Psoas muscle (tissue), 8 donors: Measurements from ENCODE around the gene HOXC13. TPM values are rescaled to one million over a fixed set of nuclear protein-coding genes. Genes with fewer than 3 reads are reported as not detected.
A peak's percentile ranks its signal among the peaks of the same experiment; 100 is the strongest.

Experiments
- ATAC-seq, 4 donors: fragments of 200-7000 bp; cut with Tn5 transposase; one replicate each; pipeline ENCODE4 v1.9.1; 2020; ENCODE audit warnings: moderate library complexity in 3 of 4, mild to moderate bottlenecking in 2 of 4
- DNase-seq, 2 donors: peaks; one replicate each; pipeline ENCODE4 v3.0.0-alpha.2; 2020
- H3K27ac ChIP-seq: fragments of 200-600 bp; one replicate; pipeline ENCODE4 v1.8.0; 2022
- H3K27me3 ChIP-seq, 3 donors: fragments of 200-600 bp in 1 of 3; one replicate each; pipeline versions ENCODE4 v1.6.1 to v1.8.0; 2013 to 2022; ENCODE audit warnings: low read length in 2 of 3, mild to moderate bottlenecking in 2 of 3, moderate library complexity in 1 of 3; ENCODE audit not compliant: insufficient read depth in 3 of 3
- H3K36me3 ChIP-seq, 2 donors: fragments of 200-600 bp in 1 of 2; one replicate each; pipeline versions ENCODE4 v1.6.1 to v1.8.0; 2013 to 2022; ENCODE audit warnings: low read depth in 1 of 2, mild to moderate bottlenecking in 1 of 2, moderate library complexity in 1 of 2; ENCODE audit not compliant: insufficient read depth in 1 of 2
- H3K4me1 ChIP-seq: fragments of 200-600 bp; one replicate; pipeline ENCODE4 v1.8.0; 2022
- H3K4me3 ChIP-seq: fragments of 200-600 bp; one replicate; pipeline ENCODE4 v1.8.0; 2022; ENCODE audit warnings: mild to moderate bottlenecking
- H3K9me3 ChIP-seq: fragments of 200-600 bp; one replicate; pipeline ENCODE4 v1.8.0; 2022
- WGBS, 3 donors: extraction: QIAGEN DNeasy Blood & Tissue Kit; methylation state at CpG; one replicate each; pipeline versions ENCODE4 v1.1.6 to v1.1.7; 2013; 5-methylcytosine and 5-hydroxymethylcytosine counted together
- intact Hi-C, 2 donors: fragments of 100-400 bp; cut with DNase I; formaldehyde crosslinking; loops; one replicate each; pipeline versions ENCODE4 v1.11.0 to v1.14.2; 2022
- polyA plus RNA-seq, 3 donors: library from polyadenylated mRNA; stranded (reverse); fragments of 200-250 nt; gene quantifications; one replicate each; pipeline ENCODE4 v1.2.3, GENCODE V29; 2013
- total RNA-seq, 4 donors: library from RNA; stranded (reverse); fragmentation: NEBNext Ultra II Directional in 2 of 4; extraction: Animal tissue kit (Norgen Biotek cat#: 25700) in 2 of 4; gene quantifications; one replicate each; pipeline versions ENCODE4 v1.2.1 to v1.2.4, GENCODE V29; 2021 to 2023
- TF ChIP-seq, protein P1 (sequence below): fragments of 200-600 bp; IDR thresholded peaks from one replicate; pipeline ENCODE4 v1.8.0; 2022; ENCODE audit warnings: antibody characterized with exemption
- donor health status: healthy with polysubstance abuse.
- donor health status: DM: no; HTN: no; CAD: no; lungs with moderate emphysema.
- donor health status: Bipolar disorder and iron deficiency.
- donor health status: healthy.
- donor health status: DM: yes; HTN: yes; CAD: no.
- donor health status: DM: no; HTN: no; CAD: no.
- donor health status: DM: no; HTN: no; CAD: no.
- donor health status: DM: yes; HTN: yes; CAD: no.

HOXC13 gene
- total and polyA plus RNA-seq, 7 donors, result 0.23 TPM; not detected in 6

DNA sequence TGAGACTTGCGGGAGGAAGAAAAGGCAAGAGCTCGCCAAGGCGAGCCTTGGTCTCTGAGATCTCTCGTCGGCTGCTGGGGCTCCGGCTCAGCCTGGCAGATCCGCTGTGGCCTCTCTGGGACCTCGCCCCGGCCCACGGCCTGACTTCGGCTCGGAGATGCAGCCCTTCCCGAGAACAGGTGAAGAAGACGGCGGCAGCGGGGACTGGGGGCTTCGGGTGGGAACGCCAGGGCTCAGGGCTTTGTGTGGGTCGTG is 55.3 kb downstream of the HOXC13 start:
- peak overlapping the region; percentile 95 for H3K27ac ChIP-seq
- TF ChIP-seq, protein P1, sequence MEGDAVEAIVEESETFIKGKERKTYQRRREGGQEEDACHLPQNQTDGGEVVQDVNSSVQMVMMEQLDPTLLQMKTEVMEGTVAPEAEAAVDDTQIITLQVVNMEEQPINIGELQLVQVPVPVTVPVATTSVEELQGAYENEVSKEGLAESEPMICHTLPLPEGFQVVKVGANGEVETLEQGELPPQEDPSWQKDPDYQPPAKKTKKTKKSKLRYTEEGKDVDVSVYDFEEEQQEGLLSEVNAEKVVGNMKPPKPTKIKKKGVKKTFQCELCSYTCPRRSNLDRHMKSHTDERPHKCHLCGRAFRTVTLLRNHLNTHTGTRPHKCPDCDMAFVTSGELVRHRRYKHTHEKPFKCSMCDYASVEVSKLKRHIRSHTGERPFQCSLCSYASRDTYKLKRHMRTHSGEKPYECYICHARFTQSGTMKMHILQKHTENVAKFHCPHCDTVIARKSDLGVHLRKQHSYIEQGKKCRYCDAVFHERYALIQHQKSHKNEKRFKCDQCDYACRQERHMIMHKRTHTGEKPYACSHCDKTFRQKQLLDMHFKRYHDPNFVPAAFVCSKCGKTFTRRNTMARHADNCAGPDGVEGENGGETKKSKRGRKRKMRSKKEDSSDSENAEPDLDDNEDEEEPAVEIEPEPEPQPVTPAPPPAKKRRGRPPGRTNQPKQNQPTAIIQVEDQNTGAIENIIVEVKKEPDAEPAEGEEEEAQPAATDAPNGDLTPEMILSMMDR, result no peak
- H3K4me3 ChIP-seq, result peak overlapping the region; percentile 78
- DNase-seq (no peak), ATAC-seq (no peak)
- H3K9me3 ChIP-seq, result no peaks in the 10 kb centered on the region
- intact Hi-C loops, result no loop called here
- no peaks in the 10 kb centered on the region for H3K36me3 ChIP-seq
- H3K4me1 ChIP-seq, result peaks cover 35% of the 10 kb centered on the region
- peaks cover 0 to 3% (median 0%) of the 10 kb centered on the region in 3 donors for H3K27me3 ChIP-seq
- WGBS, 3 donors, result 2 to 3% (median 3%) methylated on average over 16 to 19 of the region's 19 CpGs

DNA sequence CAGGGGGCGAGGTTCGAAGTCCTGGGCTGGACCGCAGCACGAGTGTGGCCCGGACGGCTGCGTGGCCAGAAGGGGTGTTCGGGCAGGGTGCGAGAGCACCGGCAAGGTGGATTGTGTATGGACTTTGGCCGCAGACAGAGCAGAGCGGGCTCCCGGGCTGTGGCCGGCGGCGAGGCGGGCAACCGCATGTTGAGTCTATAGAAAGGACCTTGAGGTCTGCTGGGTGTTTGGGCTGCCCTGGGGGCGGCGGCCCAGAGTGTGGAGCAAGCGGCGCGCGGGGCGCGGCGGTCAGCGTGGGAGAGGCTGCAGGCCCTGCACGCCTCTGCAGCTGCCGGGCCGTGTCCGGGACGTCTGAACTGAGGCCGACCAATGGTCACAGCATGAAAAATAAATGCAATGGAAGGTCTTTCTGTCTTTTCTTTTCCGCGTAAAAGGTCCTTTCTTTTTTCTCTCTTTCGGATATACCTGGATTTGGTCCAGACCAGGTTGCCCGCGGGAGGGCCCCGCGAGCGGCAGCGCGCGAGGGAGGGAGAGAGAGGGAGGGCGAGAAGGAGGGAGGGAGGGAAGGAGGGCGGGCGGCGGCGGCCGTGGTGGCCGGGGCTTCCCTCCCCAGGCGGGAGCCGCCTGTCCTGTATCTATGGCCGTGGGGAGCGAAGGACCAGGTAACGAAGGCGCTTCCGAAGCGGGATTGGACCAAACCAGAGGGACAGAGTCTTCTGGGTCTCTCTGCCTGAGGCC is 55.8 kb downstream of the HOXC13 start:
- TF ChIP-seq, protein P1, result no peak
- no peaks in the 10 kb centered on the region for H3K9me3 ChIP-seq
- peaks cover 31% of the 10 kb centered on the region for H3K4me1 ChIP-seq
- ATAC-seq (peak; percentile 47 to 52 (median 48)), DNase-seq (no peak)
- intact Hi-C loops, result no loop called here
- no peaks in the 10 kb centered on the region for H3K36me3 ChIP-seq
- peak overlapping the region; percentile 78 for H3K4me3 ChIP-seq
- H3K27ac ChIP-seq, result peak overlapping the region; percentile 95
- H3K27me3 ChIP-seq, result peaks cover 0 to 3% (median 0%) of the 10 kb centered on the region in 3 donors
- 1 to 2% (median 1%) methylated on average over 46 to 60 of the region's 60 CpGs for WGBS, 3 donors

DNA sequence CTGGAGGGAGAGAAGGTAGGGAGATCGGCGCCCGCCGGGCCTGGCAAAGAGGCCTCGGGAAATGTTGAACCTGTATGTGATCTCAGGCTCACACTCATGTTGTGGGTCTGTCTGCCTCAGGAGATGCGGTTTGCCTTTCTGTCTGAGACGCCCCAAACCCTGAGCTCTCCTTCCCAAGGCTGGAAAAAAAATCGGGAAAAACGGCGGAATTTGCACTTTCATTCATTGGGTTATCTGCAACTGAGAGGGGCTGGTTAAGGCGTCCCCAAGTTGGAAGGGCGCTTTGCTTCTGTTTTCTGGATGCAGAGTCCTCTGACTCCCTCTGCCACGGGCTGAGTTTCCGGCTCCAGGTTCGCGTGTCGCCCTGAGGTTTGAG is 56.4 kb downstream of the HOXC13 start:
- peak in 1 of 4 donors; percentile 3 for ATAC-seq
- intact Hi-C loops, result no loop called here
- no peak for DNase-seq
- TF ChIP-seq, protein P1, result no peak
- peak overlapping the region; percentile 95 for H3K27ac ChIP-seq
- H3K27me3 ChIP-seq, result peaks cover 0 to 3% (median 0%) of the 10 kb centered on the region in 3 donors
- no peaks in the 10 kb centered on the region for H3K9me3 ChIP-seq
- H3K4me1 ChIP-seq, result peaks cover 30% of the 10 kb centered on the region
- peak overlapping the region; percentile 78 for H3K4me3 ChIP-seq
- no peaks in the 10 kb centered on the region for H3K36me3 ChIP-seq
- WGBS, 3 donors, result 1 to 2% (median 2%) methylated on average over 17 of the region's 17 CpGs

DNA sequence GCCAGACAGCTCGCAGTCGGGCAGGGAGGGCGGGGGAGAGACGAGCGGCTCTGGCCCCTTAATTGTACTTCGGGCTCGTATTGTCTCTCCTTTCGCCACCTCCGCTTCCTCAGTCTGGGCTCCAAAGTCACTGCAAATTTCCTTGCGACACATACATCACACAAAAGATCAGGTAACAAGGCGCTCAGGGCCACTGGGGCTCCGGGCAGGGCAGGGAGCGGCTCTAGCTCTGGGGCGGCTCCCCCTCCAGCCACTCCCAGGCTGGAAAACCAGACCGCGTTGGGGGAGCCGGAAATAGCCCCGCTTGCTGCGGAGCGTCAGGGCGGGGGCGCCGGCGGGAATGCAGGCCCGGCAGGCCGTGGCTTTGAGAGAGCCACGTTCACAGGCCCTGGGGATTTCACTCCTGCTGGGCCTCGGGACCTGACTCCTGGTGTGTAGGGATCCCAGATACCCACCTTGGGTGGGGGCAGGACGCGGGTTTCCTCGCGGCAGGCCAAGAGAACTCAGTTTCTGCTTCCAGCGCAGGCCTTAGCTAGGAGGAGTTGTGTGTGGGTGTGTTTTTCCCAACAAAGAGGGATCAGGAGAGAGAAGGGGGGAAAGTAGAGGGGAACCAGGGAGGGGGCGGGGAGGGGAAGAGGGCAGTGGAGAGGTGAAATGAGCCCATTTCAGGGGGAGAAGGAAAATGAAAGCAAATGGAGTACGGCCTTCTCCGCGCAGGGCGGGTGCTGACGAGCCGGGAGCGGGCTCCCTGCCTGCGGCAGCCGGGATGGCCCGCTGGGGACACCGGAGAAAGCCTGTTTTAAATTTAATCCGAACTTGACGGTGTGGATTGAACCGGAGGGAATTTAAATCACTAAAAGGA is 57.0 kb downstream of the HOXC13 start:
- intact Hi-C loops, result loop anchor here in 1 of 2 donors (2.0 kb wide), 1 partner anchor 13 kb away; no protein-coding TSS in a partner anchor
- Histone ChIP-seq H3K4me1 (peaks cover 24% of the 10 kb centered on the region), H3K36me3 (no peaks in the 10 kb centered on the region), H3K27ac (peak overlapping the region; percentile 95), H3K4me3 (peak overlapping the region; percentile 78), H3K27me3 (peaks cover 0 to 3% (median 0%) of the 10 kb centered on the region in 3 donors), H3K9me3 (no peaks in the 10 kb centered on the region)
- TF ChIP-seq, protein P1, result no peak
- ATAC-seq, result peak in 3 of 4 donors; percentile 56 to 73 (median 70)
- 1% methylated on average over 46 to 48 of the region's 48 CpGs for WGBS, 3 donors
- peak; percentile 57 to 94 for DNase-seq

Other genes with a start within 250 kb of the HOXC13 start
- 100 to 1,000 TPM; 180 to 255 (median 189) TPM for gene CALCOCO1, start 211.4 kb upstream of the HOXC13 start, total RNA-seq
- gene CALCOCO1, start 211.4 kb upstream of the HOXC13 start, polyA plus RNA-seq, result 100 to 1,000 TPM in 2 of 3 donors, 10 to 100 TPM in 1; 41.1 to 125 (median 124) TPM
- gene CISTR, start 186.9 kb upstream of the HOXC13 start, total RNA-seq, result not detected
- not detected for gene CISTR, start 186.9 kb upstream of the HOXC13 start, polyA plus RNA-seq
- not detected for gene HOXC12, start 16.1 kb downstream of the HOXC13 start, total RNA-seq
- gene HOXC12, start 16.1 kb downstream of the HOXC13 start, polyA plus RNA-seq, result under 1 TPM in 2 of 3 donors, not detected in 1; under 0.01 to 0.01 TPM
- under 1 TPM in 2 of 4 donors, not detected in 2; 0.34 to 0.82 TPM for gene HOXC11, start 34.3 kb downstream of the HOXC13 start, total RNA-seq
- 1 to 10 TPM in 1 of 3 donors, under 1 TPM in 2; 0.66 to 2.2 (median 0.95) TPM for gene HOXC11, start 34.3 kb downstream of the HOXC13 start, polyA plus RNA-seq
- gene HOTAIR, start 36.1 kb downstream of the HOXC13 start, total RNA-seq, result under 1 TPM in 1 of 4 donors, not detected in 3; 0.53 TPM
- under 1 TPM in 2 of 3 donors, not detected in 1; 0.23 to 0.25 TPM for gene HOTAIR, start 36.1 kb downstream of the HOXC13 start, polyA plus RNA-seq
- 10 to 100 TPM in 2 of 4 donors, 1 to 10 TPM in 2; 3.0 to 79.4 (median 34.3) TPM for gene HOXC10, start 46.3 kb downstream of the HOXC13 start, total RNA-seq
- gene HOXC10, start 46.3 kb downstream of the HOXC13 start, polyA plus RNA-seq, result 100 to 1,000 TPM in 1 of 3 donors, 10 to 100 TPM in 2; 43.4 to 129 (median 74.1) TPM
- gene HOXC9, start 61.3 kb downstream of the HOXC13 start, total RNA-seq, result 10 to 100 TPM in 2 of 4 donors, 1 to 10 TPM in 2; 6.4 to 14.6 (median 9.2) TPM
- 10 to 100 TPM in 2 of 3 donors, 1 to 10 TPM in 1; 8.8 to 31.1 (median 16.4) TPM for gene HOXC9, start 61.3 kb downstream of the HOXC13 start, polyA plus RNA-seq
- gene HOXC8, start 70.2 kb downstream of the HOXC13 start, total RNA-seq, result 10 to 100 TPM in 1 of 4 donors, 1 to 10 TPM in 3; 6.7 to 10.2 (median 9.0) TPM
- gene HOXC8, start 70.2 kb downstream of the HOXC13 start, polyA plus RNA-seq, result 1 to 10 TPM; 1.6 to 8.8 (median 3.3) TPM
- gene HOXC6, start 89.6 kb downstream of the HOXC13 start, total RNA-seq, result 10 to 100 TPM in 2 of 4 donors, 1 to 10 TPM in 2; 5.2 to 23.6 (median 12.5) TPM
- gene HOXC6, start 89.6 kb downstream of the HOXC13 start, polyA plus RNA-seq, result 1 to 10 TPM; 2.2 to 9.5 (median 4.7) TPM
- gene HOXC5, start 94.2 kb downstream of the HOXC13 start, total RNA-seq, result 1 to 10 TPM in 2 of 4 donors, under 1 TPM in 2; 0.25 to 3.3 (median 1.1) TPM
- under 1 TPM; 0.03 to 0.58 (median 0.04) TPM for gene HOXC5, start 94.2 kb downstream of the HOXC13 start, polyA plus RNA-seq
- gene HOXC4, start 115.0 kb downstream of the HOXC13 start, total RNA-seq, result 1 to 10 TPM; 1.6 to 4.7 (median 2.6) TPM
- gene HOXC4, start 115.0 kb downstream of the HOXC13 start, polyA plus RNA-seq, result 1 to 10 TPM in 2 of 3 donors, under 1 TPM in 1; 0.72 to 1.4 (median 1.1) TPM